ENCODE results near the gene SMAD5. TPM values are rescaled to one million over a fixed set of nuclear protein-coding genes. Genes with fewer than 3 reads are reported as not detected.

The SMAD5 gene
- total RNA-seq, result 35.8 and 38.5 TPM in 2 replicates

DNA sequence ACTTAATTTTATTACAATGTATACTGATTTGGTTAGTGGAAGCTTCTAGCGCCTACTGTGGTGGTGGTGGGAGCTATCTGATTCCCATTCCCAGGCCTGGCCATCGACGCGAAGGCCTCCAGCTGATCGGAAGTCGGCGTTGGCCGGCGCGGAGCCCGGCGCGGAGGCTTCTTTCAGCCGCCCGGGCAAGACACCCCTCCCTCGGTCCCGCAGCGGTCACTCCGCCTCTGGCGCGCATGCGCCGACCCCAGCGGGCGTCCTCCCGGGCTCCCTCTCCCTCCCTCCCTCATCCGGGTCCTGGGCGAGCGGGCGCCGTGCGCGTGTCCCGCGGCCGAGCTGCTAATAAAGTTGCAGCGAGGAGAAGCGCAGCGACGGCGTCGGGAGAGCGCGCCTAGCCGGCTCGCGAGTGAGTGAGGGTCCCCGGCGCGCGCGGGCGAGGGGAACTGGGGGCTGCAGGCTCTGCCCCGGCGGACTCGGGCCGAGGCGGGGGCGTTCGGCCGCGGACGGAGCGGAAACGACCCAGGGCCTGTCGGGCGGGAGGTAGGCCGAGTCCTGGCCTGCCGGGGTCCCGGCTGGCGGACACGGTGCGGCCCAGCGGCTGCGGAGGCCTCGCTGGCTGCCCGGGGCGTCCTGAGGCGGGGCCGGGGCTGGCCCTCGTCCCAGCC is at the start of gene SMAD5:
TSS of gene SMAD5 (plus strand) at position 289 of the 665 bp plus-strand sequence. CDS start 20,916 bp downstream, outside the sequence.

DNA sequence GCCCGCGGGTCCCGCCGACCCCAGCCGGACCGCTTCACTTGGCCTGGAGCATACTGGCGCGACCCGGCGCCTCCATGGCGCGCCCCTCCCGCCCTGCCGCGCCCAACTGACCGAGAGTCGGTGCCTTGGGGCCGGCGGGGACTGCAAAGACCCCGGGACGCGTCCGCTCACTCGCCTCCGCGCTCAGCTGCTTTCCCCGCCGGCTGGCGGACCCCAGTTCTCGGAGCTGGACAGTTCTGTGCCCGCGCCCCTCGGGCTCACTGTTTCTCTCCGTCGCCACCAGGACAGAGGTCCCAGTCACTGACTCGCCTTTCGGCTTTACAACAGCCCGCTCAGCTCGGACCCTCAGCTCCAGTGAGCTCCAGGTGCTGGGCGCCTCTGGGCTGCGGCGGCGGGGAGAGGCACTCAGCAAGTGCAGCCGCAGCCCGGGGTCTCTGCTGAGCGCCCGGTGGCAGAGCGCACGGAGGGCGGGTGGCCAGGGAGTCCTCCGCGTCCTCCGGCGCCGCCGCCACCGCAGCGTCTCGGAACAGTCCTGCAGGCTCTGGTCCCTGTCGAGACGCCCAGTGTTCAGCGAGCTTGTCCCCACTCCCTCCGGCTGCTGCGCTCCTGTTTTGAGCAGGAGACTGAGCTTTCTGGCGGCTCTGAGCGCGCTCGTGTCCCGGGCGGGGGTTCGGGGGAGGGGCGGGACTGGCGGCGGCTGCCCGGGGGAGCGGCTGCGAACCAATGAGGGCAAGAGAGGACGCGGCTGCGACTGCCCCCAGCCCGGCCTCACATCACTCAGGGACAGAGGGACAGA is 60.1 kb downstream of the SMAD5 start, which contains the start of gene SMIM32:
TSS of gene SMIM32 (minus strand) at position 637 of the 796 bp plus-strand sequence. CDS start 638 bp downstream, outside the sequence.

Other genes starting within 250 kb of the SMAD5 start
- not detected in 2 replicates for gene IL9, start 237.0 kb upstream of the SMAD5 start, total RNA-seq
- not detected in 2 replicates for gene LECT2, start 177.9 kb upstream of the SMAD5 start, total RNA-seq
- 347 and 420 TPM in 2 replicates for gene TGFBI, start 103.9 kb upstream of the SMAD5 start, total RNA-seq
- not detected in 2 replicates for gene SMIM32, start 60.3 kb downstream of the SMAD5 start, total RNA-seq
- gene TRPC7, start 232.7 kb downstream of the SMAD5 start, total RNA-seq, result not detected in 2 replicates